ENCODE results near the gene NFATC3.

Gene NFATC3

GRCh38 chr16:68237243-68238028 is 152.3 kb downstream of the NFATC3 start:
- DNase-seq (ENCODE audit: insufficient read length), result peak; percentile 95
- peak; percentile 67; the same call in 1 of the 2 replicates for TF ChIP-seq POLR2A (IDR thresholded peaks at IDR 0.05; ENCODE audit: low read depth, low read length)
- TF ChIP-seq TAF1 (IDR thresholded peaks at IDR 0.05; ENCODE audit: borderline replicate concordance, low read depth, low read length), result 0 out of 2 replicates have a peak, but pooled peaks have one; percentile 8
- peak; percentile 66 for TF ChIP-seq POLR2AphosphoS5 (IDR thresholded peaks at IDR 0.05; ENCODE audit: low read depth, low read length)
- peak; percentile 99 for FAIRE-seq

DNA sequence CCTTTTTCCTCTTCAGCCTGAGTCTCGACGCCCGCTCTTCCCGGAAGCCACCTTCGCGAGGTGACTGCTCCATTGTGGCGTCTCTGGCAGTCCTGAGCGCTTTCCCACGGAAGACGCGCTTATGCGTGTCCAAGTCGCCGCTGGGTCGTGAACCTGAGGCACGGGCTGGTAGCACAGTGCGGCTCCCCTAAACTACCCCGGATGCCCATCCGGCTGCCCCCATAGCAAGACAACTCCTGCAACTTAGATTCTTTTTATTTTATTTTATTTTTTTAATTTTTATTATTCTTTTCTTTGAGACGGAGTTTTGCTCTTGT is 152.8 kb downstream of the NFATC3 start:
- no peak for DNase-seq (ENCODE audit: insufficient read length)
- no peak for FAIRE-seq
- no peak for TF ChIP-seq TAF1 (IDR thresholded peaks at IDR 0.05; ENCODE audit: borderline replicate concordance, low read depth, low read length)
- TF ChIP-seq POLR2A (IDR thresholded peaks at IDR 0.05; ENCODE audit: low read depth, low read length), result no peak
- no peak for TF ChIP-seq POLR2AphosphoS5 (IDR thresholded peaks at IDR 0.05; ENCODE audit: low read depth, low read length)

DNA sequence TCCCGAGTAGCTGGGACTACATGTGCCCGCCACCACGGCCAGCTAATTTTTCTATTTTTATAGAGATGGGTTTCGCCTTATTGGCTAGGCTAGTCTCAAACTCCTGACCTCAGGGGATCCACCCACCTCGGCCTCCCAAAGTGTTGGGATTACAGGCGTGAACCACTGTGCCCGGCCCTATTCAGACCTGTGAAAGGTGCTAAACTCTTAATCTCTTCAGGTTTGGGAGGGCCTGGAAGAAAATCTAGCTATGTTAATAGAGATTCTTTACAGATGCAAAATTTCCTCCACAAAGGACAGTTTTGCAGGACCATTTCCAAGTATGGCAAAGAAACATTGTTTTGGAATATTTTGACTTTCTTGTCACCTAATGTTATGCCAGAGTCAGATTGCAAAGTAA is 156.9 kb downstream of the NFATC3 start:
- TF ChIP-seq POLR2A (IDR thresholded peaks at IDR 0.05; ENCODE audit: low read depth, low read length), result no peak
- no peak for TF ChIP-seq TAF1 (IDR thresholded peaks at IDR 0.05; ENCODE audit: borderline replicate concordance, low read depth, low read length)
- no peak for TF ChIP-seq POLR2AphosphoS5 (IDR thresholded peaks at IDR 0.05; ENCODE audit: low read depth, low read length)
- DNase-seq (ENCODE audit: insufficient read length) (no peak), FAIRE-seq (no peak)

DNA sequence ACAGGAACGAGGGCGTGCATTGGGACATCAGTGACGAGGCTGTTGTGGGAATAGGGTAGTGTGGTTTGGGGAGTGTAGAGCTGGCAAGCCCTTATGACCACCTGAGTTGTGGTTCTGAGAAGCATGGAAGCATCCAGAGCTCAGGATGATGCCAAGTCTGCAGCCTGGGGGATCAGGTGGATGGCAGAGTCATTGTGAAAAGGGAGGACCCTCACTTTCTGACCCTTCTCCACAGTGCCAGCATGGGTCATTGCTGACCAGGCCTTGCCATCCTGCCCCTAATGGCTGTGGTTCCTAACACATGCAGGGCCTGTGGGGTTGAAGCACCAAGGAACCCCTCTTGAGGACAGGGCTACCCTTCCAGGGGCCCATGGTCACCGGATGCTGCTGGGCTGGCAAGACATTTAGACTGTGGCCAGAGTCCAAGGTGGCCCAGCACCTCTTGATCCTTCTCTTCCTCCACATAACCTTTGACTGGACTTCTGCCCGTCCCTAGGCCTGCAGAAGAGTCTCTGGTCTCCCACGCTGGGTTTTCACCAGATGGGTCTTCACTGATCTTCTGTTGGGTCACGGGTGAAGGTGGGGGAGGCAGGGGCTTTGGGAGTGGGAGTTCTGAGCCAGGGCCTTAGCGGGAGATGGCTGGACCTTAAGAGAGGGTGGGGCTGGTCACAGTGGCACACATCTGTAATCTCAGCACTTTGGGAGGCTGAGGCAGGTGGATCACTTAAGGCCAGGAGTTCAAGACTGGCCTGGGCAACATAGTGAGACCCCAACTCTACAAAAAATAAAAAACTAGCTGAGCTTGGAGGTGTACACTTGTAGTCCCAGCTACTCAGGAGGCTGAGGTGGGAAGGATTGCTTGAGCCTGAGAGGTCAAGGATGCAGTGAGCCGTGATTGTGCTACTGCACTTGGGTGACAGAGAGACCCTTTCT is 158.0 kb downstream of the NFATC3 start:
- FAIRE-seq (no peak), DNase-seq (ENCODE audit: insufficient read length) (no peak)
- TF ChIP-seq TAF1 (IDR thresholded peaks at IDR 0.05; ENCODE audit: borderline replicate concordance, low read depth, low read length) (no peak), POLR2AphosphoS5 (IDR thresholded peaks at IDR 0.05; ENCODE audit: low read depth, low read length) (no peak), POLR2A (IDR thresholded peaks at IDR 0.05; ENCODE audit: low read depth, low read length) (no peak)

- DNase-seq (ENCODE audit: insufficient read length), result no peak
- FAIRE-seq, result no peak
Measured at GRCh38 chr16:68244481-68244902, 159.3 kb downstream of the NFATC3 start.

DNA sequence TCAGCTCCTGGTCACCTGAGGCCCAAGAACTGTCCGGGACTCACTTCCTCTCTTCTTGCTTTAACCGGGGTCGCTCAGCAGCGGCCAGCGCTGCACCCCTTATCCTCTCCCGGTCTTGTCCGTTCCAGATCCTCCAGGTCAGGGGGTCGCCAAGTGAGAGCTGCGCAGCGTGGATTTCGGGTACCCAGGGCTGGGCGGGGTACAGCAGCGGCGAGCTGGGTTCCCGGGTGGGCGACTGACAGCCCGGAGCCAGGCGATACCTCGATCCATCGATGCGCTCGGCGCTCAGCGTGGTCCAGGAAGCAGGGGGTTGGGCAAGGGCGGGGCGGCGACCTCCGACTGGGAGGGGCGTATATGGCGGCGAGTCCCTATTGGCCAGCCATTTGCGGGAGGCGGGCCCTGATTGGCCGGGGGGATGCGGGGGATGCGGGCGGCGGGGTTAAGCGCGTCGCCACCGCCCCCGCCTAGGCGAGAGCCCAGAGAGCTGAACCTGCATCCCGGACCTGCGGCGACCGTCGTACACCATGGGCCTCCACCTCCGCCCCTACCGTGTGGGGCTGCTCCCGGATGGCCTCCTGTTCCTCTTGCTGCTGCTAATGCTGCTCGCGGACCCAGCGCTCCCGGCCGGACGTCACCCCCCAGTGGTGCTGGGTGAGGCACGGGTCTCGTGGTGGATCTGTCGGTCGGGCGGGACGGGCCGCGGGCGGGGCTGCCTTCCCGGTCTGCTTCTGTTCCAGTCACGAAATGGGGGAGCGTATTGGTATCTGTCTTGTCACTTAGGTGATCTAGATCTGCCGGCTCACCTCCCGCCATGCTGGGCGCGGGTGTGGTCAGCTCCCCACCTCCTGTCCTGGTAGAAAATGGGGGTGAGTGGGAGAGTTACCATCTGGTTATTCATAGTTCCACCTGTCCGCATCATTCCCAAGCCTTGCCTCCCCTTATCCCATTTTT is 160.0 kb downstream of the NFATC3 start, which contains the start of gene PLA2G15:
PLA2G15 (plus strand) TSS at position 471 of the 951 bp plus-strand sequence; CDS start at position 525, 54 bp downstream.
- peak; percentile 51; the same call in 1 of the 2 replicates for TF ChIP-seq POLR2AphosphoS5 (IDR thresholded peaks at IDR 0.05; ENCODE audit: low read depth, low read length)
- TF ChIP-seq POLR2A (IDR thresholded peaks at IDR 0.05; ENCODE audit: low read depth, low read length), result peak; percentile 68
- TF ChIP-seq TAF1 (IDR thresholded peaks at IDR 0.05; ENCODE audit: borderline replicate concordance, low read depth, low read length), result no peak
- peak; percentile 98 for FAIRE-seq
- DNase-seq (ENCODE audit: insufficient read length), result peak; percentile 98

More at GRCh38 chr16:68244481-68244902, 159.3 kb downstream of the NFATC3 start:
- TF ChIP-seq POLR2A (IDR thresholded peaks at IDR 0.05; ENCODE audit: low read depth, low read length), result no peak
- no peak for TF ChIP-seq POLR2AphosphoS5 (IDR thresholded peaks at IDR 0.05; ENCODE audit: low read depth, low read length)
- no peak for TF ChIP-seq TAF1 (IDR thresholded peaks at IDR 0.05; ENCODE audit: borderline replicate concordance, low read depth, low read length)

DNA sequence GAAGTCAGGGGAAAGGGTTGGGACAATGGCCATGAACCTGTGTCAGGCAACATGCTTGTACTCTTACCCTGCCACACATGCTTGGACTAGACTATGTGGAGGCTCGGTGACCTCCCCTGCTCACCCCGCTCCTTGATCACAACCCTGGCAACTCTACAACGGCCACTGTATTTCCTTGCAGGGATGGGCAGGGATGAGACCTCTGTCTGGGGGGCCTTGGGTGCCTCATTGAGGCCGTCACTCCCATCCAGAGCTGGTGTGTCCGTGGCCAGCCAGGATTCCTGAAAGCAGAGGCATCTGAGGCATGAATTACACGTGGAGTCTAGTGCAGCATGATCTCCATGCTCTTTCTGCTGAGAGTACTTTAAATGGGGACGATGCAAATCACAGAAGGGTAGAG is 161.0 kb downstream of the NFATC3 start:
- TF ChIP-seq POLR2AphosphoS5 (IDR thresholded peaks at IDR 0.05; ENCODE audit: low read depth, low read length) (no peak), POLR2A (IDR thresholded peaks at IDR 0.05; ENCODE audit: low read depth, low read length) (no peak), TAF1 (IDR thresholded peaks at IDR 0.05; ENCODE audit: borderline replicate concordance, low read depth, low read length) (no peak)
- no peak for FAIRE-seq
- no peak for DNase-seq (ENCODE audit: insufficient read length)

DNA sequence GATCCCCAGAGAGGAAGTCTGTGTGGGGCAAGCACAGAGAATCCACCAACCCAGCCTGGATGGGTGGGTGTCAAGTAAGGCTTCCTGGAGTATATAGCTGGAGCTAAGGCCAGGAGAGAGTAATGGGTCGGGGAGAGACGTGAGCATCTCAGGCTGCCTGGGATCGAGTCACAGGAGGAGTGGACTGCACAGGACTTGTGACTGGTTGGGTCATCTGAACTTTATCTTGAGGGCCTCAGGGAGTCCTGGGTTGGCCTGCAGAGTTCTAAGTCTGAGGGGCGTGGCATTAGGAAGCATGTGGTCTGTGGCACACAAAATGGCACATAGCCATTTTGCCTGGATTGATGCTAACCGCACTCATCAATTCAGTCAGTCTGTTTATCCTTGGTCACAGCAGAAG is 161.5 kb downstream of the NFATC3 start:
- FAIRE-seq (no peak), DNase-seq (ENCODE audit: insufficient read length) (no peak)
- no peak for TF ChIP-seq TAF1 (IDR thresholded peaks at IDR 0.05; ENCODE audit: borderline replicate concordance, low read depth, low read length)
- no peak for TF ChIP-seq POLR2AphosphoS5 (IDR thresholded peaks at IDR 0.05; ENCODE audit: low read depth, low read length)
- no peak for TF ChIP-seq POLR2A (IDR thresholded peaks at IDR 0.05; ENCODE audit: low read depth, low read length)

GRCh38 chr16:68247400-68247799 is 162.2 kb downstream of the NFATC3 start:
- no peak for FAIRE-seq
- DNase-seq (ENCODE audit: insufficient read length), result no peak

DNA sequence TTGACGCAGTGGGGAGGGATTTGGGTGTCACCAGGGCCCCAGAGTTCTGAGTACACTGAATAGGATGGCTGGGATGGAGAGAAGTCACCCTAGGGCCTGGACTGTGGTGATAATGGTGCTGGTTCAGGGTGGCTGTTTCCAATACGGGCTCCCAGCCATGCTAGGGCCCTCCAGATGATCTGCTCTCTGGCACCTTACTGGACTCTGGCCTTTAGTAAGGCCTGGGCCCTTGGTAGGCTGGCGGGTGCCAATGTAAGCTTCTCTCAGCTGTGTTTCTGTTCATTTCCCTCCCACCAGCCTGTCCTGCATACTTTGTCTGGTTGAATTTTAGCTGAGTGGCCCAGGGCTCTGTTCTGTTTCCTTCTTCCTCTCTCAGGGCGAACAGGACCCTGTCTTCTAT is 162.8 kb downstream of the NFATC3 start:
- DNase-seq (ENCODE audit: insufficient read length) (no peak), FAIRE-seq (no peak)
- TF ChIP-seq POLR2A (IDR thresholded peaks at IDR 0.05; ENCODE audit: low read depth, low read length) (no peak), POLR2AphosphoS5 (IDR thresholded peaks at IDR 0.05; ENCODE audit: low read depth, low read length) (no peak), TAF1 (IDR thresholded peaks at IDR 0.05; ENCODE audit: borderline replicate concordance, low read depth, low read length) (no peak)

More at GRCh38 chr16:68247400-68247799, 162.2 kb downstream of the NFATC3 start:
- TF ChIP-seq POLR2AphosphoS5 (IDR thresholded peaks at IDR 0.05; ENCODE audit: low read depth, low read length) (no peak), TAF1 (IDR thresholded peaks at IDR 0.05; ENCODE audit: borderline replicate concordance, low read depth, low read length) (no peak), POLR2A (IDR thresholded peaks at IDR 0.05; ENCODE audit: low read depth, low read length) (no peak)
